CD8-positive, alpha-beta memory T cell (primary cell): ENCODE measurements around the gene PHF3. TPM values are rescaled to one million over a fixed set of nuclear protein-coding genes. Genes with fewer than 3 reads are reported as not detected.

Experiments used
- CTCF ChIA-PET: fragments of 350-600 bp; sonication (Branson Sonifier 250); formaldehyde crosslinking; loops from one replicate; lab custom pipeline; 2021; ENCODE audit warnings: antibody characterized with exemption; lab: Charles Lee
- POLR2A ChIA-PET: fragments of 350-600 bp; sonication (Branson Sonifier 250); formaldehyde crosslinking; loops from one replicate; lab custom pipeline; 2021; ENCODE audit warnings: antibody characterized with exemption; lab: Charles Lee
- DNase-seq, 5 donors: peaks; one replicate each; pipeline versions ENCODE4 v3.0.0 to v3.0.0-alpha.2; 2020 to 2022; ENCODE audit warnings: mixed read lengths in 1 of 5
- H3K27ac ChIP-seq: one replicate; pipeline ENCODE4 v1.7.0; 2013; ENCODE audit warnings: low read depth, mild to moderate bottlenecking, low read length, moderate library complexity
- H3K27me3 ChIP-seq: 2 replicates; pipeline ENCODE4 v1.7.0; 2013; ENCODE audit warnings: low read length, mild to moderate bottlenecking; ENCODE audit not compliant: insufficient read depth, poor library complexity, severe bottlenecking
- H3K36me3 ChIP-seq: 2 replicates; pipeline ENCODE4 v1.7.0; 2013; ENCODE audit warnings: mild to moderate bottlenecking, low read length, moderate library complexity; ENCODE audit not compliant: insufficient read depth
- H3K4me1 ChIP-seq: 2 replicates; pipeline ENCODE4 v1.7.0; 2013; ENCODE audit warnings: mild to moderate bottlenecking, low read length, moderate library complexity; ENCODE audit not compliant: insufficient read depth
- H3K4me3 ChIP-seq: 2 replicates; pipeline ENCODE4 v1.7.0; 2013; ENCODE audit warnings: mild to moderate bottlenecking, low read length
- H3K9me3 ChIP-seq: 2 replicates; pipeline ENCODE4 v1.7.0; 2013; ENCODE audit warnings: mild to moderate bottlenecking, low read length
- H3K27ac Mint-ChIP-seq, 8 donors: one replicate each; pipeline ENCODE4 v1.8.0; 2020 to 2021; ENCODE audit warnings: mixed read lengths in 8 of 8, mild to moderate bottlenecking in 6 of 8, inconsistent platforms in 3 of 8, moderate library complexity in 3 of 8
- H3K27me3 Mint-ChIP-seq, 2 donors: one replicate each; pipeline ENCODE4 v1.8.0; 2020 to 2021; ENCODE audit warnings: mixed read lengths in 2 of 2, mild to moderate bottlenecking in 1 of 2, moderate library complexity in 1 of 2
- H3K36me3 Mint-ChIP-seq, 3 donors: one replicate each; pipeline ENCODE4 v1.8.0; 2020 to 2021; ENCODE audit warnings: mixed read lengths in 3 of 3, inconsistent platforms in 1 of 3, mild to moderate bottlenecking in 1 of 3
- H3K4me1 Mint-ChIP-seq, 3 donors: one replicate each; pipeline ENCODE4 v1.8.0; 2020 to 2021; ENCODE audit warnings: mixed read lengths in 3 of 3, inconsistent platforms in 1 of 3, mild to moderate bottlenecking in 1 of 3
- H3K4me3 Mint-ChIP-seq, 7 donors: one replicate each; pipeline ENCODE4 v1.8.0; 2020 to 2021; ENCODE audit warnings: mixed read lengths in 7 of 7, mild to moderate bottlenecking in 6 of 7, moderate library complexity in 4 of 7, inconsistent platforms in 2 of 7
- H3K9me3 Mint-ChIP-seq, 5 donors: one replicate each; pipeline ENCODE4 v1.8.0; 2020 to 2022; ENCODE audit warnings: mixed read lengths in 5 of 5, mild to moderate bottlenecking in 3 of 5, moderate library complexity in 2 of 5, inconsistent platforms in 1 of 5
- polyA plus RNA-seq: library from polyadenylated mRNA; unstranded; fragments of 300-500 nt; fragmentation: Illumina TruSeq; gene quantifications from one replicate; pipeline ENCODE4 v1.2.3, GENCODE V29; 2021
- total RNA-seq, 2 experiments: library from RNA; stranded (reverse); gene quantifications; one replicate each; pipeline ENCODE4 v1.2.3, GENCODE V29; 2021

PHF3 gene
- total and polyA plus RNA-seq, 3 experiments from 2014 or later: 40.9 to 44.3 (median 44.1) TPM

DNA sequence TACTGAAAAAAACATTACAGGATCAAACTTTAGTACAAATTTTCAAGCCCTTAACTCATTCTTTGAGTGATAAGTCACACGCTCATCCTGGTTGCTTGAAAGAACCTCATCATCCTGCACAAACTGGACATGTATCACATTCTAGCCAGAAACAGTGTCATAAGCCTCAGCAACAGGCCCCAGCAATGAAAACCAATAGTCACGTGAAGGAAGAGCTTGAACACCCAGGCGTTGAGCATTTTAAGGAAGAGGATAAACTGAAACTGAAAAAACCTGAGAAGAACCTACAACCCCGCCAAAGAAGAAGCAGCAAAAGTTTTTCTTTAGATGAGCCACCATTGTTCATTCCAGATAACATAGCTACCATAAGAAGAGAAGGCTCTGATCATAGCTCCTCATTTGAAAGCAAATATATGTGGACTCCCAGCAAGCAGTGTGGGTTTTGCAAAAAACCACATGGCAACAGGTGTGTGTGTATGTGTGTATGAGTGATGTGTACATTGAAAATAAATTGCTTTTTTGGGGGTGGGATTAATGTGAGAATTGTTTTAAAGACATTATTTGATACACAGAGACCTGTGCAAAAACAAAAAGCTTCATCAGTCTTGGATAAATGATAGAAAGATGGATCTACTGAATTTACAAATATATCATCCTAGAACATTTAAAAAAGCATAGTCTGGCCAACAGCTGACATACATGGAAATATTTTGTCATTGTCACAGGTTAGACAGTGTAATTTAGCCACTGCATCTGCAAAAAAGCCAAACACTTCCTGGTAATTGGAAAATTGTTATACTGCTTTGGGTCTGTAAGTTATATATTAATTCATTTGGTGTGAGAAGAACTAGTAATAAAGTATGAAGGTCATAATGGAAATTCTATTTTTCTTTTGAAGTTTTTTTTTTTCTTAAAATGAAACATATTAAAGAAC is 50.1 kb downstream of the PHF3 start:
- Mint-ChIP-seq H3K4me1 (peaks cover 43 to 73% (median 71%) of the 10 kb centered on the region in 3 donors), H3K27ac (peak overlapping the region in 5 of 8 donors; percentile 10 to 67 (median 61)), H3K36me3 (peaks cover 9 to 48% (median 24%) of the 10 kb centered on the region in 3 donors), H3K9me3 (no peaks in the 10 kb centered on the region), H3K4me3 (no peak overlapping the region), H3K27me3 (no peaks in the 10 kb centered on the region)
- H3K27ac ChIP-seq: no peak overlapping the region
- DNase-seq: no peak
- POLR2A ChIA-PET: no interaction called here
- no peaks in the 10 kb centered on the region for H3K9me3 ChIP-seq
- CTCF ChIA-PET: interaction anchor here (1.0 kb wide), 1 partner anchor 87 kb away, joined by 4 read pairs; no protein-coding TSS in a partner anchor
- H3K36me3 ChIP-seq: peaks cover 8% of the 10 kb centered on the region
- no peaks in the 10 kb centered on the region for H3K4me1 ChIP-seq
- no peaks in the 10 kb centered on the region for H3K27me3 ChIP-seq
- H3K4me3 ChIP-seq: no peak overlapping the region

- ChIA-PET CTCF (no interaction called here), POLR2A (no interaction called here)
- Mint-ChIP-seq H3K4me1 (peaks cover 33 to 53% (median 51%) of the 10 kb centered on the region in 3 donors), H3K27ac (peak overlapping the region in 1 of 8 donors; percentile 50), H3K9me3 (no peaks in the 10 kb centered on the region), H3K36me3 (peaks cover 9 to 36% (median 23%) of the 10 kb centered on the region in 3 donors), H3K27me3 (no peaks in the 10 kb centered on the region), H3K4me3 (no peak overlapping the region)
- Histone ChIP-seq H3K36me3 (peaks cover 8% of the 10 kb centered on the region), H3K27ac (no peak overlapping the region), H3K4me3 (no peak overlapping the region), H3K27me3 (no peaks in the 10 kb centered on the region), H3K4me1 (no peaks in the 10 kb centered on the region), H3K9me3 (no peaks in the 10 kb centered on the region)
- no peak for DNase-seq
These were observed 53.8 kb downstream of the PHF3 start for GRCh38 chr6:63689421-63689820.

GRCh38 chr6:63690221-63690620 is 54.6 kb downstream of the PHF3 start:
- CTCF ChIA-PET: interaction anchor here (1.2 kb wide), 1 partner anchor 92 kb away, joined by 6 read pairs; no protein-coding TSS in a partner anchor
- H3K4me3 ChIP-seq: no peak overlapping the region
- no peak overlapping the region for H3K27ac ChIP-seq
- H3K27me3 ChIP-seq: no peaks in the 10 kb centered on the region
- no peaks in the 10 kb centered on the region for H3K9me3 ChIP-seq
- Mint-ChIP-seq H3K4me1 (peaks cover 30 to 49% (median 47%) of the 10 kb centered on the region in 3 donors), H3K27ac (no peak overlapping the region), H3K9me3 (no peaks in the 10 kb centered on the region), H3K4me3 (no peak overlapping the region), H3K36me3 (peaks cover 9 to 34% (median 21%) of the 10 kb centered on the region in 3 donors), H3K27me3 (no peaks in the 10 kb centered on the region)
- DNase-seq: no peak
- peaks cover under 1% of the 10 kb centered on the region for H3K36me3 ChIP-seq
- no peaks in the 10 kb centered on the region for H3K4me1 ChIP-seq
- POLR2A ChIA-PET: no interaction called here

- H3K9me3 ChIP-seq: no peaks in the 10 kb centered on the region
- H3K36me3 Mint-ChIP-seq: peaks cover 0 to 85% (median 39%) of the 10 kb centered on the region in 3 donors
- no peak overlapping the region for H3K27ac ChIP-seq
- no peaks in the 10 kb centered on the region for H3K27me3 Mint-ChIP-seq
- CTCF ChIA-PET: no interaction called here
- H3K27me3 ChIP-seq: no peaks in the 10 kb centered on the region
- POLR2A ChIA-PET: no interaction called here
- DNase-seq: no peak
- H3K27ac Mint-ChIP-seq: peak overlapping the region in 3 of 8 donors; percentile 17 to 54 (median 18)
- no peaks in the 10 kb centered on the region for H3K4me1 ChIP-seq
- H3K9me3 Mint-ChIP-seq: no peaks in the 10 kb centered on the region
- H3K4me3 Mint-ChIP-seq: no peak overlapping the region
- H3K36me3 ChIP-seq: peaks cover 35% of the 10 kb centered on the region
- H3K4me3 ChIP-seq: no peak overlapping the region
- H3K4me1 Mint-ChIP-seq: peaks cover 1 to 30% (median 6%) of the 10 kb centered on the region in 3 donors
These were observed 70.1 kb downstream of the PHF3 start for GRCh38 chr6:63705707-63706106.

GRCh38 chr6:63706630-63707029 is 71.0 kb downstream of the PHF3 start:
- H3K4me3 Mint-ChIP-seq: no peak overlapping the region
- Histone ChIP-seq H3K4me1 (no peaks in the 10 kb centered on the region), H3K27me3 (no peaks in the 10 kb centered on the region), H3K9me3 (no peaks in the 10 kb centered on the region), H3K4me3 (no peak overlapping the region), H3K36me3 (peaks cover 42% of the 10 kb centered on the region), H3K27ac (no peak overlapping the region)
- H3K36me3 Mint-ChIP-seq: peaks cover 7 to 85% (median 44%) of the 10 kb centered on the region in 3 donors
- H3K27ac Mint-ChIP-seq: peak overlapping the region in 1 of 8 donors; percentile 54
- peaks cover 1 to 29% (median 6%) of the 10 kb centered on the region in 3 donors for H3K4me1 Mint-ChIP-seq
- H3K9me3 Mint-ChIP-seq: no peaks in the 10 kb centered on the region
- H3K27me3 Mint-ChIP-seq: no peaks in the 10 kb centered on the region
- ChIA-PET CTCF (no interaction called here), POLR2A (no interaction called here)
- DNase-seq: no peak

GRCh38 chr6:63708631-63709030 is 73.0 kb downstream of the PHF3 start:
- ChIA-PET CTCF (no interaction called here), POLR2A (no interaction called here)
- Histone ChIP-seq H3K4me3 (no peak overlapping the region), H3K36me3 (peaks cover 40% of the 10 kb centered on the region), H3K27ac (no peak overlapping the region), H3K27me3 (no peaks in the 10 kb centered on the region), H3K9me3 (no peaks in the 10 kb centered on the region), H3K4me1 (no peaks in the 10 kb centered on the region)
- Mint-ChIP-seq H3K36me3 (peaks cover 26 to 84% (median 56%) of the 10 kb centered on the region in 3 donors), H3K4me1 (peaks cover 1 to 26% (median 6%) of the 10 kb centered on the region in 3 donors), H3K27ac (no peak overlapping the region), H3K4me3 (no peak overlapping the region), H3K9me3 (no peaks in the 10 kb centered on the region), H3K27me3 (no peaks in the 10 kb centered on the region)
- no peak for DNase-seq

- peaks cover 38% of the 10 kb centered on the region for H3K36me3 ChIP-seq
- no peaks in the 10 kb centered on the region for H3K9me3 ChIP-seq
- H3K4me3 ChIP-seq: no peak overlapping the region
- Mint-ChIP-seq H3K4me3 (no peak overlapping the region), H3K36me3 (peaks cover 26 to 82% (median 56%) of the 10 kb centered on the region in 3 donors), H3K27ac (peak overlapping the region in 1 of 8 donors; percentile 21), H3K27me3 (no peaks in the 10 kb centered on the region), H3K9me3 (no peaks in the 10 kb centered on the region), H3K4me1 (peaks cover 1 to 26% (median 6%) of the 10 kb centered on the region in 3 donors)
- ChIA-PET POLR2A (no interaction called here), CTCF (no interaction called here)
- no peak overlapping the region for H3K27ac ChIP-seq
- H3K27me3 ChIP-seq: no peaks in the 10 kb centered on the region
- H3K4me1 ChIP-seq: no peaks in the 10 kb centered on the region
- no peak for DNase-seq
These were observed 73.5 kb downstream of the PHF3 start for GRCh38 chr6:63709148-63709547.

DNA sequence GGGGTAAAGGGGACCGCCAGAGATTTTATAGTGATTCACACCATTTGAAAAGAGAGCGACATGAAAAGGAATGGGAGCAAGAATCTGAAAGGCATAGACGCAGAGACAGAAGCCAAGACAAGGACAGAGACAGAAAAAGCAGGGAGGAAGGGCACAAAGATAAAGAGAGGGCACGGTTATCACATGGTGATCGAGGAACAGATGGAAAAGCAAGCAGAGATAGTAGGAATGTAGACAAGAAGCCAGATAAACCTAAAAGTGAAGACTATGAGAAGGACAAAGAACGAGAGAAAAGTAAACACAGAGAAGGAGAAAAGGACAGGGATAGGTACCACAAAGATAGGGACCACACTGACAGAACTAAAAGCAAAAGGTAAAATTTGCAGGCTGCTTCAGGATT is 77.7 kb downstream of the PHF3 start:
- Histone ChIP-seq H3K36me3 (peaks cover 33% of the 10 kb centered on the region), H3K27me3 (no peaks in the 10 kb centered on the region), H3K4me1 (no peaks in the 10 kb centered on the region), H3K4me3 (no peak overlapping the region), H3K27ac (no peak overlapping the region), H3K9me3 (no peaks in the 10 kb centered on the region)
- POLR2A ChIA-PET: no interaction called here
- H3K27me3 Mint-ChIP-seq: no peaks in the 10 kb centered on the region
- CTCF ChIA-PET: no interaction called here
- no peaks in the 10 kb centered on the region for H3K4me1 Mint-ChIP-seq
- H3K36me3 Mint-ChIP-seq: peaks cover 26 to 58% (median 43%) of the 10 kb centered on the region in 3 donors
- no peaks in the 10 kb centered on the region for H3K9me3 Mint-ChIP-seq
- H3K4me3 Mint-ChIP-seq: no peak overlapping the region
- peak overlapping the region in 3 of 8 donors; percentile 4 to 69 (median 48) for H3K27ac Mint-ChIP-seq
- no peak for DNase-seq
